ENCODE measurements around the gene PLA2G3.

Gene PLA2G3

DNA sequence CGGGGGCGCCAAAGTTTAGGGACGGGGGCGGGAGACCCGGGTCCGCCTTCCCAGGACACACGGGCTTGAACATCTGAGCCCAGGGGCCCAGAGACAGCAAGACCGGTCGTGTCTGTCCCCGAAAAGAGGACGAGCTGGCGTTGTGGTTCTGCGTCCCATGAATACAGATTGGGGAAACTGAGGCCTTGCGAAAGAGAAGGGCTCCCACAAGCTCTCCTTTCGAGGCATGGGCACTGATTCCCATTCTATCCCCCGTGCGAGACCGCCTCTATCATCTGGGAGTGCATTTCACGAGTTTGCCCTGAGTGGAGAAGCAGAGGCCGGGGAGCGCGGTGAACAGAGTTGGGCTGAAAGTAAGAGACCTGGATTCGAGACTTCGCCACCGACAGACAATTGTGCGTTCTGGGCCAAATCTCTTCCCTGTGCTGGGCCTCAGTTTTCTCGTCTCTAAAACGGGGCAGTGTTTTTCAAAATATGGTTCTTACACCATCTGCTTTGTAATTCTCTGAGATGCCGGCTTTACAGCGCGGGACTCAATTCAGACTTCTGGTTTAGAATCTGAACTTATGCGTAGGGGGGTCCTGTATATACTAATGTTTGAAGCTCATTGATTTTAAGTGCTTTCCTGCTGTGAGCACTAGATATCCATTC is 20.1 kb upstream of the PLA2G3 start:
- peak overlapping the region; percentile 99 for H3K27ac Mint-ChIP-seq
- DNase-seq (ENCODE audit: low spot score) = peak; percentile 7
- H3K27me3 Mint-ChIP-seq (ENCODE audit: low read depth) = peaks cover 5% of the 10 kb centered on the region
- H3K4me1 Mint-ChIP-seq (ENCODE audit: low read depth) = peaks cover 28% of the 10 kb centered on the region
- peak overlapping the region; percentile 99 for H3K4me3 Mint-ChIP-seq
- H3K36me3 Mint-ChIP-seq (ENCODE audit: low read depth) = peaks cover 7% of the 10 kb centered on the region
- no peaks in the 10 kb centered on the region for H3K9me3 Mint-ChIP-seq

DNA sequence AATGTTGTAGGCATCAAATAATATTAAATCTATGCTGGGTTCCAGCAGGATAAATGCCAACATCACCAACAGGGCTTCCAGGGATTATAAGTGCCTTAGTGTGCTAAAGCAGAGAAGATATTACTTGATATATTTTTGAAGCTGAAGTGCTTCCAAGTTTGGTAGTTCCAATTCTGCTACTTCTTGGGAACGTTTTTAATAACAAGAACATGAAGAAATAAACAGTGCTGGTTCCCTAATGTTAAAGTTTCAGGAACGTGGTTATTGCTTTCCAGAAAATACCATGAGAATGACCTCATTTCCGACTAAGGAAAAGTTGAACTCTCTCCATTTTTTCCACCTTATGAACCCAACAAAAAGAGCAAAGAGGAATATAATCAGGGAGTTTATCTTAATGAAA is 15.1 kb upstream of the PLA2G3 start:
- H3K9me3 Mint-ChIP-seq = no peaks in the 10 kb centered on the region
- peaks cover 5% of the 10 kb centered on the region for H3K27me3 Mint-ChIP-seq (ENCODE audit: low read depth)
- DNase-seq (ENCODE audit: low spot score) = no peak
- H3K27ac Mint-ChIP-seq = no peak overlapping the region
- H3K4me3 Mint-ChIP-seq = no peak overlapping the region
- H3K36me3 Mint-ChIP-seq (ENCODE audit: low read depth) = peaks cover 2% of the 10 kb centered on the region
- H3K4me1 Mint-ChIP-seq (ENCODE audit: low read depth) = peaks cover 5% of the 10 kb centered on the region

DNA sequence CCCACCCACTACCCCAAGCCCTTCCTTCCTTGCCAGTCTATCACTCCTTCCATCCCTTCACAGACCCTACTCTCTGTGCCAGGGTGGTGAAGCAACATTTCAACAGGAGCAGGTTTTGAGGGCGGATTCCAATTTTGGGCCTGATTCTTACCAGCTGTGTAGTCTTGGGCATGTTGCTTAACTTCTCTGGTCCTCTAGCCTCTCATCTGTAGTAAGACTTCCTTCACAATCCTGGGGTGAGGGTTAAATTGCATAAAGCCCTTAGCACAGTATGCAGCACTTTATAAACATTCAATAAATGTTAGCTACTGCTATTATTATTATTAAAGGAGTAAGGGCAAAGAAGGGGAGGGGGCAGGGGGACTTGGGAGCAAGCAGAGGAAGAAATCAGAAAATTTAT is 14.7 kb upstream of the PLA2G3 start:
- no peak for DNase-seq (ENCODE audit: low spot score)
- Mint-ChIP-seq H3K27me3 (ENCODE audit: low read depth) (peaks cover 5% of the 10 kb centered on the region), H3K4me3 (no peak overlapping the region), H3K27ac (no peak overlapping the region), H3K9me3 (no peaks in the 10 kb centered on the region), H3K36me3 (ENCODE audit: low read depth) (peaks cover under 1% of the 10 kb centered on the region), H3K4me1 (ENCODE audit: low read depth) (peaks cover 4% of the 10 kb centered on the region)

DNA sequence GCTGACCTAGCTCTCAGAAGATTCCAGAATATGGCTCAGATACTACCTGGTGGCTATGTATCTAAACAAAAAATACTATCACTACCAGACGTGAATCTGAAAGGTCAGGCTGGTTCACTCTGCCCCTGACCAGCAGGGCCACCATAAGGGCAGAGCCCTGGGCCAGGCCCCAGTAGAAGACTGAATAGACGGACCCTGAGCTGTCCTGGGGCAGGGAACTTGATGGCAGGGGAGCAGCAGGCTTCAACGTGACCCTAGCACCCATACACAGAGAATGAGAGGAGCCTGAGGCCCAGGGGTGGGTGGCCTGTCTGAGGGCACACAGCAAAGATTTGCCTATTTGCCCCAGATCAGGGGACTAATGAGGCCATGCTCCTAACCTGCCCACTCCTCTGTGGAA is 13.0 kb upstream of the PLA2G3 start:
- H3K27ac Mint-ChIP-seq = no peak overlapping the region
- H3K9me3 Mint-ChIP-seq = no peaks in the 10 kb centered on the region
- H3K4me1 Mint-ChIP-seq (ENCODE audit: low read depth) = no peaks in the 10 kb centered on the region
- peaks cover 5% of the 10 kb centered on the region for H3K27me3 Mint-ChIP-seq (ENCODE audit: low read depth)
- DNase-seq (ENCODE audit: low spot score) = no peak
- no peaks in the 10 kb centered on the region for H3K36me3 Mint-ChIP-seq (ENCODE audit: low read depth)
- H3K4me3 Mint-ChIP-seq = no peak overlapping the region

DNA sequence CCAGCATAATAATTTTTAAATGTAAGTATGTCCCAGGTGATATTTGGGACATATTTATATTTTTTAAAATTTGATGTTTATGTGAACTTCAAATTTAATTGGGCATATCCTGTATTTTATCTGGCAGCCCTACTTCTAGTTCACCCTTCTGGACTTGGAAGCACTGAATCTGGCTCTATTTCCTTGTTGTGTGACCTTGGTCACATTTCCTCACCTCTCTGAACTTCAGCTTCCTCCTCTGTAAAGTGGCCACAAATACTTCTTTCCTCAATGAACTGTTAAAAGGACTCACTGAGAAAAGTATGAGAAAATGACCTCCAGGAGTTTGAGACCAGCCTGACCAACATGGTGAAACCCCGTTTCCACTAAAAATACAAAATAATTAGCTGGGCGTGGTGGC is 11.6 kb upstream of the PLA2G3 start:
- DNase-seq (ENCODE audit: low spot score) = no peak
- Mint-ChIP-seq H3K27me3 (ENCODE audit: low read depth) (peaks cover 2% of the 10 kb centered on the region), H3K27ac (no peak overlapping the region), H3K4me3 (no peak overlapping the region), H3K4me1 (ENCODE audit: low read depth) (no peaks in the 10 kb centered on the region), H3K36me3 (ENCODE audit: low read depth) (no peaks in the 10 kb centered on the region), H3K9me3 (no peaks in the 10 kb centered on the region)

DNA sequence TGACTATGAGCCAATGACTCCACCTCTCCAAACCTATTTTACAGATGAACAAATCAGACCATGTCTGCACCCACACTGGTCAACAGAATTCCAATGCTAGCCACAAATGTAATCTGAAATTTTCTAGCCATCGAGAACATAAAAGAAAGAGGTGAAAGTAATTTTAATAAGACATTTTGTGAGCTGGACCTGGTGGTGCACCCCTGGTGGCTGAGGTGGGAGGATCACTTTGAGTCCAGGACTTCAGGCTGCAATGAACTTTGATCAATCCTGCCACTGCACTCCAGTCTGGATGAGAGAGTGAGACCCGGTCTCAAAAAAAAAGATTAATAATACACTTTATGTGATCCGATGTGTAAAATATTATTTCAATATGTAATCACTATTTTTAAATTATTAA is 10.3 kb upstream of the PLA2G3 start:
- Mint-ChIP-seq H3K36me3 (ENCODE audit: low read depth) (no peaks in the 10 kb centered on the region), H3K27ac (no peak overlapping the region)
- no peak for DNase-seq (ENCODE audit: low spot score)

DNA sequence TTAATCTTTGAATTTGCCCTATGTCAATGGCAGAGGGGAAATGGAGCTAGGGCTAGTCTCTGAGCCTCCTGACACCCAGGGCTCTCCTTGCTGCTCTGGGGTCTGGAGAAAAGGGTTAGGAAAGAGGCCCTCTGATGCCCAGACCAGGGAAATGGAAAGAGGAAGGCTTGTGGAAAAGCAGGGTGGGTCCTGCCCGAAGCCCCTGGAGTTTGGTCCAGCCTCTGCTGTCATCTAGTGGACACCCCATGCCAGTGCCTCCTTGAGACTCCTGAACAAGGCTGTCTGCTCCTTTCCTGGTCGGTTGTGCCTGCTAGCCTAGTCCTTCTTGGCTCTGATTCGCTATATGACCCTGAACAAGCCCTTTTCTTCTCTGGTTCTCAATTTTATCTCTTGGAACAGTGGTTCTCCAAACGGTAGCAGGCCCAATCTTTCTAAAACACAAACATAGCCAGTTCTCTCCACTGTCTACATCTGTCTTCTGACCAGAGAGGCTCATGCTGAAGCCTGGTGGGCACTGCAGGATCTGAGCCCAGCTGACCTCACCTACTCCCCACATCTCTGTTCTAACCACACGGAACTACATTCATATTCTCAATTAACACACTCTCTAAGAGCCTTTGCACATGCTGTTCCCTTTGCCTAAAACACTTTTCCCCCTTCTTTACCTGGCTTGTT is 8.8 kb upstream of the PLA2G3 start:
- Mint-ChIP-seq H3K4me1 (ENCODE audit: low read depth) (peaks cover 3% of the 10 kb centered on the region), H3K36me3 (ENCODE audit: low read depth) (no peaks in the 10 kb centered on the region), H3K27me3 (ENCODE audit: low read depth) (peaks cover 2% of the 10 kb centered on the region), H3K27ac (no peak overlapping the region), H3K9me3 (peaks cover 7% of the 10 kb centered on the region), H3K4me3 (no peak overlapping the region)
- peak; percentile 8 for DNase-seq (ENCODE audit: low spot score)

More for the DNA sequence above, 10.3 kb upstream of the PLA2G3 start:
- H3K27me3 Mint-ChIP-seq (ENCODE audit: low read depth) = peaks cover 2% of the 10 kb centered on the region
- no peaks in the 10 kb centered on the region for H3K9me3 Mint-ChIP-seq
- no peaks in the 10 kb centered on the region for H3K4me1 Mint-ChIP-seq (ENCODE audit: low read depth)
- H3K4me3 Mint-ChIP-seq = no peak overlapping the region

DNA sequence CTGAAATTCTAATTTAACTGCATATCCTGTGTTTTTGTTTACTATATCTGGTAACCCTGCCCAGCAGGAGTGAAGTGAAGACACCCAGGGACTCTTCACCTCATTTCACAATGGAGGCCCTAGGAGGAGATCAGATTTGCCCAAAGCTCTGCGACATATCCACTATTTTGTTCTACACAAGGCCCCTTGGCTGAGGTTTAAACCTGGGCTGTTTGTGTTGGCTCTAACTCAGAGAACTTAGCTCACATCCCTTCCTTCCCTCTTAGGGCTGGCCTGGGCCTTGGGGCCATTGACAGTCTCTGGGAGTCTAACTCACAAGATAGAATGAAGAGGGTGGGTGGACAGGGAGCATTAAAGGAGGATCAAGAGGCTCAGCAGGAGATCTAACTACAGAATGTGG is 8.2 kb upstream of the PLA2G3 start:
- peaks cover 7% of the 10 kb centered on the region for H3K9me3 Mint-ChIP-seq
- H3K36me3 Mint-ChIP-seq (ENCODE audit: low read depth) = no peaks in the 10 kb centered on the region
- H3K27ac Mint-ChIP-seq = no peak overlapping the region
- no peak overlapping the region for H3K4me3 Mint-ChIP-seq
- peaks cover 2% of the 10 kb centered on the region for H3K27me3 Mint-ChIP-seq (ENCODE audit: low read depth)
- DNase-seq (ENCODE audit: low spot score) = no peak
- peaks cover 5% of the 10 kb centered on the region for H3K4me1 Mint-ChIP-seq (ENCODE audit: low read depth)

DNA sequence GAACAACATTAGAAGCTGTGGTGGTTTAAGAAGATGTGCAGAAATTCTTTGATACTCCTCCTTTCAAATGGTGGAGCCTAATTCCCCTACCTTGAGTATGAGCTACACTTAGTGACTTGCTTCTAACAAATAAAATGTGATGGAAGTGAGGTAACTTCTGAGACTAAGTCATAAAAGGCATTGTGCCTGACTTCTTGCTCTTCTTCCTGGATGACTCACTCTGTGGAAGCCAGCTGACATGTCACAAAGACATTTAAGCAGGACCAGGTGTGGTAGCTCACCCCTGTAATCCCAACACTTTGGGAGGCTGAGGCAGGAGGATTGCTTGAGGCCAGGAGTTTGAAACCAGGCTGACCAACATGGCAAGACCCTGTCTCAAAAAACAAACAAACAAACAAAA is 3.9 kb upstream of the PLA2G3 start:
- H3K36me3 Mint-ChIP-seq (ENCODE audit: low read depth) = no peaks in the 10 kb centered on the region
- DNase-seq (ENCODE audit: low spot score) = no peak
- peaks cover 7% of the 10 kb centered on the region for H3K9me3 Mint-ChIP-seq
- no peak overlapping the region for H3K27ac Mint-ChIP-seq
- peaks cover 2% of the 10 kb centered on the region for H3K27me3 Mint-ChIP-seq (ENCODE audit: low read depth)
- H3K4me3 Mint-ChIP-seq = no peak overlapping the region
- peaks cover 5% of the 10 kb centered on the region for H3K4me1 Mint-ChIP-seq (ENCODE audit: low read depth)

DNA sequence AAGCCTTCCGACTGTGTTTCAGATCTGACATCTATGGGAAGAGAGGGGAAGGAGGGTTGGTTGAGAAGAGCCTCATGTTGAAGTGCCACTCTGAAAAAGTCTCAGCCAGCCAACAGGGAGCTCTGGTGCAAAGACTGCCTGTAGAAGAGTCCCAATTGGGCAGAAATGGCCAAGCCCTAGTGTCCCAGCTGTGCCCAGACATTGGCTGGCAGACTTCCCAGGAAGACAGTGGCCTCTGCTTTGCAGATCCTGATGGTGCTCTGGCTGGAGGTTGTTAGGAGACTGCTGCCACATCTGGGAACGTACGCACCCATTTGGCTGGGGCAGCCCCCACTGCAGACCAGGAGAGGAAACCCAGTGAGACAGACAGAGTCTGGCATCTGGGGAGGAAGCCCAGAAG is 3.2 kb upstream of the PLA2G3 start:
- DNase-seq (ENCODE audit: low spot score) = no peak
- Mint-ChIP-seq H3K36me3 (ENCODE audit: low read depth) (no peaks in the 10 kb centered on the region), H3K4me3 (no peak overlapping the region), H3K27ac (no peak overlapping the region), H3K9me3 (peaks cover 7% of the 10 kb centered on the region), H3K4me1 (ENCODE audit: low read depth) (peaks cover 5% of the 10 kb centered on the region), H3K27me3 (ENCODE audit: low read depth) (peaks cover 2% of the 10 kb centered on the region)

DNA sequence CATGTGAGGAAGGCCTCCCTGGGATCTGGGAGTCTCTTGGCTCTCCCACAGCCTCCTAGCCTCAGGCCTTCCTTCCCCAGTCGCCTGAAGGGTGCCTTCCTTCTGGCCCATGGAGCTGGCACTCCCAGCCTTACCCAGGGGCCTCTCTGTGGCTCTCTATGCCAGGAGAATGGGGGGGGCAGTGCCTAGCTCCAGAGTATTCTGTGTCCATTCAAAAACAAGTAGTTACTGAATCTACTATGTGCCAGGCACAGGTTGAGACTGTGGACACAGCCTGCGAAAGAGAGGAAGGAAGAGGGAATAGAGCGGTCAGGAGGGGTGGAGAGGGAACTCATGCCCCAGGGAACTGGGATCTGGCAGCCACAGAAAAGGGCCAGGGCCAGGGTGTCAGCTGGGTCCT is 2.7 kb upstream of the PLA2G3 start:
- DNase-seq (ENCODE audit: low spot score) = no peak
- no peaks in the 10 kb centered on the region for H3K36me3 Mint-ChIP-seq (ENCODE audit: low read depth)
- peaks cover 2% of the 10 kb centered on the region for H3K27me3 Mint-ChIP-seq (ENCODE audit: low read depth)
- H3K27ac Mint-ChIP-seq = no peak overlapping the region
- H3K4me3 Mint-ChIP-seq = no peak overlapping the region
- peaks cover 7% of the 10 kb centered on the region for H3K9me3 Mint-ChIP-seq
- peaks cover 5% of the 10 kb centered on the region for H3K4me1 Mint-ChIP-seq (ENCODE audit: low read depth)

DNA sequence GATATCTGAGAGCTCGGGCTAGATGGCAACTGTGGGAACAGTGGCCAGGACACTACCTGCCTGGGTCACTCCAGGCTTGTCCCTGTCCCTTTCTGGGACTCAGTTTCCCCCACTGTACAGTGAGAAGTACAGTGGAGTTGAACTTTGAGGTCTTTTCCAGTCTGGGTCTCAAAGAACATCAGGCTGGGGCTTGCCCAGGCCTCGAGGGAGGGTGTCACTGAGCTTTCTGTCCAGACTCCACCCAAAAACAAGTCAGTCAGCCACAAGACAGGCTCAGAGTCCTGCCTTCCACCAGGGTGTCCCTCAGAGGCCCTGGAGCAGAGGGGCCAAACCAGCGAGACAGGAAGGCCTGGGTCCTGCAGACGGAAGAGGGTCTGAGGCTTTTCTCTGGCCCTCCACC is 2.0 kb upstream of the PLA2G3 start:
- peaks cover 5% of the 10 kb centered on the region for H3K4me1 Mint-ChIP-seq (ENCODE audit: low read depth)
- H3K27me3 Mint-ChIP-seq (ENCODE audit: low read depth) = no peaks in the 10 kb centered on the region
- DNase-seq (ENCODE audit: low spot score) = no peak
- H3K36me3 Mint-ChIP-seq (ENCODE audit: low read depth) = no peaks in the 10 kb centered on the region
- no peak overlapping the region for H3K27ac Mint-ChIP-seq
- no peak overlapping the region for H3K4me3 Mint-ChIP-seq
- peaks cover 7% of the 10 kb centered on the region for H3K9me3 Mint-ChIP-seq

DNA sequence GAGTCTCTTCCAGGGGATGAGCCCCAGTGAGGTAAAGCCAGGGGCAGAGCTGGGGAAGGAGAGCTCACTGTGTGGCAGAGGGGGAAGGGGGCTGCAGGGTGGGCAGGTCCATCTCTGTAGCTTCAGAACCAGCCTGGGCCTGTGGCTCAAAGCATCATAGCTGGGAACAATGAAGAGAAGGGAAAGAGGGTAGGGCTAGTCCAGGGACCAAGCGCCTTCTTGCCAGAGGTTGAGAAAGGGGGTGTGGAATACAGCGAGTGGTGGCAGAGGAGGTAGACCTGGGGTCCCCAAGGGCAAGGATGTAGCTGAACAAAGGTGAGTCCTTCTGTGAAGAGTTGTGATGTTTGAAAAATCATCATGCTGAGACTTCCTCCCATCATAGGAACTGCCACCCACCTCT is 1.2 kb upstream of the PLA2G3 start:
- Mint-ChIP-seq H3K4me1 (ENCODE audit: low read depth) (peaks cover 5% of the 10 kb centered on the region), H3K27ac (no peak overlapping the region), H3K36me3 (ENCODE audit: low read depth) (no peaks in the 10 kb centered on the region), H3K9me3 (peaks cover 7% of the 10 kb centered on the region), H3K4me3 (no peak overlapping the region), H3K27me3 (ENCODE audit: low read depth) (no peaks in the 10 kb centered on the region)
- DNase-seq (ENCODE audit: low spot score) = no peak

DNA sequence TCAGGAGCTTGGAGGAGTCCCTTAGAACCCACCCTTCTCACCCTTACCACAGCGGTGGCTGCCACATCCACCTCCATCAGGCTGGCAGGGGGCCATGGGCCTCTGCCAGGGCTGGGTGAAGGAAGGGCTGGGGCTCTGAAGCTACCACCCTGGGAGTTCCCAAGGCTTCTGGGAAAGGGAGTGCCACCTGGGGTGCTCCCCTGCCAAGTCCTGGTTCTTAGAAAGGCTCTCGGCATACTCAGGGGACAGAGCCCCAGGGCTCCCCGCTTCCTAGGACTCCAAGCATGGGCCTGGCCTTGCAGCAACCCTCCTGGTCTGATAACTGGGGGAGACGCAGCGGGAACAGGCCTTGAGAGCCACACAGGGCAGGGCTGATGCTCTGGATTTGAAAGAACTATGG is 438 bp upstream of the PLA2G3 start:
- no peaks in the 10 kb centered on the region for H3K36me3 Mint-ChIP-seq (ENCODE audit: low read depth)
- no peak overlapping the region for H3K27ac Mint-ChIP-seq
- no peak overlapping the region for H3K4me3 Mint-ChIP-seq
- no peak for DNase-seq (ENCODE audit: low spot score)
- no peaks in the 10 kb centered on the region for H3K27me3 Mint-ChIP-seq (ENCODE audit: low read depth)
- H3K9me3 Mint-ChIP-seq = peaks cover 7% of the 10 kb centered on the region
- H3K4me1 Mint-ChIP-seq (ENCODE audit: low read depth) = peaks cover 5% of the 10 kb centered on the region

DNA sequence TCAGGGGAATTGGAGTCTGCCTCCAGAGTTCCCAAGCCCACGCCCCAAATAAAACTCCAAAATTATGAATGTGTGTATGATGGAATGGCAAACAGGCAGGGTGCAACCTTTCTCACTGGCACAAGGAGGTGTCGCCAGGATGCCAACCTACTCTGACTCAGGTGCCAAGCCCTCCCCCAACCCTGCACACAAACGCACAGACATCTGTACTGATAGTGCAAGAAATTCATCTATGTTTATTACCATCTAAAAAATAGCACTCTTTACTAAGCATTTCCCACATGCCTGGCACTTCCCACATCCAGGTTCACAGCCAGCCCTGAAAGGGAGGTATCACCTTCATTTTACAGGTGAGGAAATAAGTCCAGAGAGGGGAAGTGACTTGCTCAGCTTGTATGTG is 1.2 kb downstream of the PLA2G3 start:
- H3K4me1 Mint-ChIP-seq (ENCODE audit: low read depth) = peaks cover 2% of the 10 kb centered on the region
- H3K4me3 Mint-ChIP-seq = no peak overlapping the region
- H3K27ac Mint-ChIP-seq = no peak overlapping the region
- H3K36me3 Mint-ChIP-seq (ENCODE audit: low read depth) = no peaks in the 10 kb centered on the region
- no peaks in the 10 kb centered on the region for H3K9me3 Mint-ChIP-seq
- H3K27me3 Mint-ChIP-seq (ENCODE audit: low read depth) = no peaks in the 10 kb centered on the region
- DNase-seq (ENCODE audit: low spot score) = no peak

Measured in T-helper 2 cell treated with Interferon-gamma antibody and Interleukin-4, amounts not matched to agents 5 μg/mL and 100 μg/mL, for 36 hours (primary cell).